GM12875 (cell line): ENCODE results near the gene MORN4.

Experiments used
- H3K4me3 ChIP-seq: one replicate; pipeline ENCODE4 v1.5.1; 2011; ENCODE audit warnings: low read depth, low read length, control low read depth
- TF ChIP-seq, protein P1 (sequence below): IDR thresholded peaks from 2 replicates; pipeline ENCODE4 v1.5.1; 2011; ENCODE audit warnings: low read depth, mild to moderate bottlenecking, control low read depth, inconsistent platforms, low read length, moderate library complexity, borderline replicate concordance; ENCODE audit not compliant: insufficient read depth

The MORN4 gene

DNA sequence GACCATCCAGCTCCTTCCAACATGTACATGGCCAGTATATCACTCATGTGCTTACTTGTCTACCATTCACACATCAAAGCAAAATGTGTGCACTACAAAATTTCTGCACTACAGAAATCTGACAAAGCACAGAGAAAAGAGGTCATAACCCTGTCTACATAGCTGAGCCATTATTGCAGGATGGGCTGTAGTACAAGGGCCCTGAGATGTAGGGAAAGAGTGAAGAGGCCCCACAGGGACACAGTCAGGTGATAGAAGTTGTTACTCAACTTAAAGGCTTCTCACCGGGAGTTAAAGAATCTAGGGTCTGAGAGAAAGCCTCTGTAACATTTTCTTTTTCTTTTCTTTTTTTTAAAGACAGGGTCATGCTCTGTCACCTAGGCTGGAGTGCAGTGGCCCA lies 36.3 kb upstream of the MORN4 start:
- H3K4me3 ChIP-seq = no peak overlapping the region
- TF ChIP-seq, protein P1, sequence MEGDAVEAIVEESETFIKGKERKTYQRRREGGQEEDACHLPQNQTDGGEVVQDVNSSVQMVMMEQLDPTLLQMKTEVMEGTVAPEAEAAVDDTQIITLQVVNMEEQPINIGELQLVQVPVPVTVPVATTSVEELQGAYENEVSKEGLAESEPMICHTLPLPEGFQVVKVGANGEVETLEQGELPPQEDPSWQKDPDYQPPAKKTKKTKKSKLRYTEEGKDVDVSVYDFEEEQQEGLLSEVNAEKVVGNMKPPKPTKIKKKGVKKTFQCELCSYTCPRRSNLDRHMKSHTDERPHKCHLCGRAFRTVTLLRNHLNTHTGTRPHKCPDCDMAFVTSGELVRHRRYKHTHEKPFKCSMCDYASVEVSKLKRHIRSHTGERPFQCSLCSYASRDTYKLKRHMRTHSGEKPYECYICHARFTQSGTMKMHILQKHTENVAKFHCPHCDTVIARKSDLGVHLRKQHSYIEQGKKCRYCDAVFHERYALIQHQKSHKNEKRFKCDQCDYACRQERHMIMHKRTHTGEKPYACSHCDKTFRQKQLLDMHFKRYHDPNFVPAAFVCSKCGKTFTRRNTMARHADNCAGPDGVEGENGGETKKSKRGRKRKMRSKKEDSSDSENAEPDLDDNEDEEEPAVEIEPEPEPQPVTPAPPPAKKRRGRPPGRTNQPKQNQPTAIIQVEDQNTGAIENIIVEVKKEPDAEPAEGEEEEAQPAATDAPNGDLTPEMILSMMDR = no peak

GRCh38 chr10:97667463-97667862 lies 34.2 kb upstream of the MORN4 start:
- TF ChIP-seq, protein P1 = no peak

DNA sequence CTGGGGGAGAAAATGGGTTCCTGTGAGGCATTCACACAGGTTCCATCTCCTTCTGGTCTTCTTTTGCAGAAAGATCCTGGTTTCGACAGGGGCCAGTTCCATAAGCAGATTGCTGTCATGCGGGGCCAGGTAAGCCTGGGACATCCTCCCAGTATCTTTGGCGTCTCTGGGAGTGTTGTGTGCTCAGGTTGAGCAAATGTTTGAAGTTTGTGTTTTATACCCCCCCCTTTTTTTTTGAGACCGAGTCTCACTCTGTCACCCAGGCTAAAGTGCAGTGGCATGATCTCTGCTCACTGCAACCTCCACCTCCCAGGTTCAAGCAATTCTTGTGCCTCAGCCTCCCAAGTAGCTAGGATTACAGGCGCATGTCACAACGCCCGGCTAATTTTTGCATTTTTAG lies 33.7 kb upstream of the MORN4 start:
- TF ChIP-seq, protein P1 = no peak

More at GRCh38 chr10:97667463-97667862, 34.2 kb upstream of the MORN4 start:
- H3K4me3 ChIP-seq = no peak overlapping the region

DNA sequence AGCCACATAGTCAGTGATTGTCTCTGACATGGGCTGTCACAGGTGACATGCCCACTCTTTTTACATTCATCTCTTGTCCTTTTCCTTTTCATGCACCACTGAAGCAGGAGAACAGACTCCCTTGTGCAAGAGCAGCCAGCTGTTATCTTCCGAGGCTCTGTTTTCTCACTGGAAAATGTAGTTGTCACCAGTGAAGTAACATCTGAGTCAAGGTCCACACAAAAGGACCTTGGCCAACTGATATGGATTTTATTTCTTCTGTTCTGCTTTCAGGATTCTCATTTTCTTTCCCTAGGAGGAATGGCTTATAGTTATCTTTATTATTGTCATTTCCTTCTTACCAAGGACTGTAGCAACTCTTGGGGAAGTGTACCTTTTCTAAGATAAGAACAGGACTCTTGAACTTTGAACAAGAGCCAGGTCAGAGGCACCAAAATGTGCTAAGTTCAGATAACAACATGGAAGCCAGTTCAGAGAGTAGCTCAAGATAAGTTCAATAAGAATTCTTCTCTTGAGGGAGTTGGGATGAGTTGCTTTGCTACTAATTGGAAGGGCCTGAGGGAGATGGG lies 31.1 kb upstream of the MORN4 start:
- TF ChIP-seq, protein P1 = no peak
- no peak overlapping the region for H3K4me3 ChIP-seq

More for the DNA sequence above, 33.7 kb upstream of the MORN4 start:
- no peak overlapping the region for H3K4me3 ChIP-seq

DNA sequence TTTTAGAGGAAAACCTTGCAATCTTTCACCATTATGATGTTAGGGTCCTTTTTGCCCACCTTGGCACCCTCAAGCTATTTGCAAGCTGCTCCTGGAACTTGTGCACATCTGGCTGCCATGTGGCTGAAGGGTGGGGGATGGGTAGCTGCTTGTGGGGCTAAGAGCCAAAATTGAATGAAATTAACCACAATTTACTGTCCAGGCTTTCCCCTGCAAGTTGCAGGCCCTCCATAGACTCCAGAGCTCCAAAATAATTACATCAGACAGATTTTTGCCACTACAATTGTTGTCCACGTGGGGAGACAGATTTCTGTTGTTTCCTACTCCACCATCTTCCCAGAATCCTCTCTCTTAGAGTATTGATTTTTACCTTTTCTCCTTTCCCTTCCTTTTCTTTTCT lies 26.3 kb upstream of the MORN4 start:
- TF ChIP-seq, protein P1 = no peak
- H3K4me3 ChIP-seq = no peak overlapping the region

- TF ChIP-seq, protein P1 = no peak
- no peak overlapping the region for H3K4me3 ChIP-seq
Measured at GRCh38 chr10:97656777-97657176, 23.5 kb upstream of the MORN4 start.

DNA sequence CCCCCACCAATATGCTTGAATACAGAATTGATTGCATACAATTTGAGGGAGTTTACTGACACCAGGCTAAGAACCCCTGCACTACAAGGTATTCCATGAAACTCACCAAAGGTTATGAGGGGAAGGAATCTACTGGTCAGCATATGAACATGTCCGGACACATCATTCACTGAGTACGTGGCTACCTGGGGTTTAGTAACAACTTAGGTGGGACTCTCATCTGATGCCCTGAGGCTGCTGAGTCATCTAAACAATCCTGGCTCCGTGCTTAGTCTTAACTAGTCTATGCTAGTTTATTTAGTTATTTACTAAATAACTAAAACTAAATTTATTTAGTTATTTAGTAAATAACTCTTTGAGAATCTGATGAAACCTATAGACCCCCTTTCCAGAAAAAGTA lies 18.5 kb upstream of the MORN4 start:
- no peak overlapping the region for H3K4me3 ChIP-seq

More for the DNA sequence above, 18.5 kb upstream of the MORN4 start:
- TF ChIP-seq, protein P1 = no peak
